PFSK-1 (cell line): ENCODE data around the gene DNAJC11.

Experiments used
- POLR2AphosphoS5 ChIP-seq: IDR thresholded peaks from 2 replicates; pipeline ENCODE4 v1.6.1; 2012; ENCODE audit warnings: low read depth, mild to moderate bottlenecking, control low read depth, low read length, moderate library complexity
- SIN3A ChIP-seq: IDR thresholded peaks from 2 replicates; pipeline ENCODE4 v1.6.1; 2012; ENCODE audit warnings: mild to moderate bottlenecking, low read length, moderate library complexity, borderline replicate concordance; ENCODE audit not compliant: insufficient read depth
- TAF1 ChIP-seq: IDR thresholded peaks from 2 replicates; pipeline ENCODE4 v1.6.1; 2012; ENCODE audit warnings: low read length, control low read depth, borderline replicate concordance; ENCODE audit not compliant: insufficient read depth
- TF ChIP-seq, protein P1 (sequence below), 2 experiments: IDR thresholded peaks; 2 replicates each; pipeline versions ENCODE4 v1.6.1 to v1.8.0; 2011 to 2012; ENCODE audit warnings: low read depth in 2 of 2, low read length in 2 of 2, control low read depth in 1 of 2, inconsistent platforms in 1 of 2, mild to moderate bottlenecking in 1 of 2, moderate library complexity in 1 of 2; ENCODE audit not compliant: insufficient read depth in 1 of 2

DNA sequence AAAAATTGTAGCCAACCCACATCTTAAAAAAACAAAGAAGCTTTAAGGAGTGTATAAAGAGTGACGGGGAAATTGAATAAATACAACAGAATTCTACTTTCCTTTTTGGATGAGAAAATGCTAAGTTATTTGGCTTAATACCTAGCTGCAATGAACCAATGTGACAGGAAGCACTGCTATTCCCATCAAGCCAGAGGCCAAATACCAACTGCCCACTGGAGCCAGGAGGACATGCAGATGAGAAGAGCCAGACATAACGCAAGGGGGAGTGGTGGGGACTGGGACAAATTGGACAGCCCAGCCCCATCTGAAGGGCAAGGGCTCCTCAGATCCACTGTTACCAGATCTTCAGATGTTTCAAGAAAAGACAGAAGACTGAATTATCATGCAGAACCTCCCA, 25.7 kb downstream of the DNAJC11 start:
- TF ChIP-seq, protein P1, sequence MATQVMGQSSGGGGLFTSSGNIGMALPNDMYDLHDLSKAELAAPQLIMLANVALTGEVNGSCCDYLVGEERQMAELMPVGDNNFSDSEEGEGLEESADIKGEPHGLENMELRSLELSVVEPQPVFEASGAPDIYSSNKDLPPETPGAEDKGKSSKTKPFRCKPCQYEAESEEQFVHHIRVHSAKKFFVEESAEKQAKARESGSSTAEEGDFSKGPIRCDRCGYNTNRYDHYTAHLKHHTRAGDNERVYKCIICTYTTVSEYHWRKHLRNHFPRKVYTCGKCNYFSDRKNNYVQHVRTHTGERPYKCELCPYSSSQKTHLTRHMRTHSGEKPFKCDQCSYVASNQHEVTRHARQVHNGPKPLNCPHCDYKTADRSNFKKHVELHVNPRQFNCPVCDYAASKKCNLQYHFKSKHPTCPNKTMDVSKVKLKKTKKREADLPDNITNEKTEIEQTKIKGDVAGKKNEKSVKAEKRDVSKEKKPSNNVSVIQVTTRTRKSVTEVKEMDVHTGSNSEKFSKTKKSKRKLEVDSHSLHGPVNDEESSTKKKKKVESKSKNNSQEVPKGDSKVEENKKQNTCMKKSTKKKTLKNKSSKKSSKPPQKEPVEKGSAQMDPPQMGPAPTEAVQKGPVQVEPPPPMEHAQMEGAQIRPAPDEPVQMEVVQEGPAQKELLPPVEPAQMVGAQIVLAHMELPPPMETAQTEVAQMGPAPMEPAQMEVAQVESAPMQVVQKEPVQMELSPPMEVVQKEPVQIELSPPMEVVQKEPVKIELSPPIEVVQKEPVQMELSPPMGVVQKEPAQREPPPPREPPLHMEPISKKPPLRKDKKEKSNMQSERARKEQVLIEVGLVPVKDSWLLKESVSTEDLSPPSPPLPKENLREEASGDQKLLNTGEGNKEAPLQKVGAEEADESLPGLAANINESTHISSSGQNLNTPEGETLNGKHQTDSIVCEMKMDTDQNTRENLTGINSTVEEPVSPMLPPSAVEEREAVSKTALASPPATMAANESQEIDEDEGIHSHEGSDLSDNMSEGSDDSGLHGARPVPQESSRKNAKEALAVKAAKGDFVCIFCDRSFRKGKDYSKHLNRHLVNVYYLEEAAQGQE (IDR thresholded peaks at IDR 0.05; ENCODE audit: insufficient read depth in 1 of 2, low read depth in 2 of 2, low read length in 2 of 2), result no peak
- no peak for TF ChIP-seq POLR2AphosphoS5
- no peak for TF ChIP-seq SIN3A
- no peak for TF ChIP-seq TAF1
